GM12878 (cell line): ENCODE data around the gene FADS3. TPM values are rescaled to one million over a fixed set of nuclear protein-coding genes. Genes with fewer than 3 reads are reported as not detected.

Experiments
- ATAC-seq: fragments of 200-7000 bp; cut with Tn5 transposase; 3 replicates; pipeline ENCODE4 v1.9.1; 2020; ENCODE audit warnings: mild to moderate bottlenecking, moderate library complexity
- BruUV-seq: library from RNA; stranded (reverse); fragments of 400-500 nt; replicated peaks from 2 replicates; lab custom pipeline; 2021; lab: Mats Ljungman, UMichigan
- CTCF ChIA-PET: fragments of 300-600 bp; sonication (Branson Sonifier 250); formaldehyde crosslinking; extraction: SDS; loops from one replicate; lab custom pipeline; 2021; ENCODE audit warnings: inconsistent platforms; lab: Yijun Ruan, JAX
- POLR2A ChIA-PET: fragments of 350-600 bp; formaldehyde crosslinking; extraction: SDS; loops from one replicate; lab custom pipeline; 2021; ENCODE audit warnings: inconsistent platforms; lab: Charles Lee
- RAD21 ChIA-PET: fragments of 300-600 bp; sonication (Branson Sonifier 250); formaldehyde crosslinking; loops from one replicate; lab custom pipeline; 2023; ENCODE audit warnings: antibody characterized with exemption; ENCODE audit not compliant: unreplicated experiment; lab: Charles Lee
- SMC1A ChIA-PET: fragments of 300-600 bp; sonication (Branson Sonifier 250); formaldehyde crosslinking; loops from one replicate; lab custom pipeline; 2023; ENCODE audit not compliant: unreplicated experiment, uncharacterized antibody; lab: Charles Lee
- DNase-seq: peaks from one replicate; pipeline ENCODE4 v3.0.0-alpha.2; 2011; ENCODE audit warnings: low read depth, low spot score
- FAIRE-seq: peaks from 3 replicates; lab custom pipeline; 2011; peaks lifted over from hg19 to GRCh38; lab: Jason Lieb, UNC
- H2AFZ ChIP-seq: 2 replicates; pipeline ENCODE4 v1.6.0; 2011; ENCODE audit warnings: low read depth, low read length, control low read depth; ENCODE audit not compliant: control insufficient read depth
- H3K27ac ChIP-seq: 2 replicates; pipeline ENCODE4 v1.5.1; 2011; ENCODE audit warnings: control low read depth; ENCODE audit not compliant: control insufficient read depth, insufficient read depth
- H3K27me3 ChIP-seq, 2 experiments: replicated peaks in 1 of 2; 2 replicates each; pipeline versions ENCODE4 v1.6.0 to v1.6.1; 2011; ENCODE audit warnings: low read length in 1 of 2; ENCODE audit not compliant: control insufficient read depth in 2 of 2, insufficient read depth in 2 of 2
- H3K36me3 ChIP-seq, 2 experiments: 2 replicates each; pipeline ENCODE4 v1.5.1; 2011; ENCODE audit warnings: low read length in 1 of 2; ENCODE audit not compliant: control insufficient read depth in 2 of 2, insufficient read depth in 2 of 2
- H3K4me1 ChIP-seq: 2 replicates; pipeline ENCODE4 v1.6.1; 2011; ENCODE audit warnings: mild to moderate bottlenecking, low read length, moderate library complexity, mixed read lengths; ENCODE audit not compliant: control insufficient read depth, insufficient read depth
- H3K4me2 ChIP-seq: 2 replicates; pipeline ENCODE4 v1.6.0; 2011; ENCODE audit warnings: control low read depth; ENCODE audit not compliant: control insufficient read depth, insufficient read depth
- H3K4me3 ChIP-seq: fragments of 200-600 bp; sonication (generic); 2 replicates; pipeline ENCODE4 v1.5.1; 2016
- H3K79me2 ChIP-seq: 2 replicates; pipeline ENCODE4 v1.6.0; 2011; ENCODE audit warnings: low read length; ENCODE audit not compliant: control insufficient read depth, insufficient read depth
- H3K9ac ChIP-seq: 2 replicates; pipeline ENCODE4 v1.8.0; 2011; ENCODE audit warnings: low read length, control low read depth, mixed read lengths; ENCODE audit not compliant: control insufficient read depth, insufficient read depth
- H3K9me3 ChIP-seq: replicated peaks from 3 replicates; pipeline ENCODE4 v1.5.1; 2011; ENCODE audit warnings: mild to moderate bottlenecking, low read length; ENCODE audit not compliant: control insufficient read depth, insufficient read depth
- H4K20me1 ChIP-seq: 2 replicates; pipeline ENCODE4 v1.6.0; 2011; ENCODE audit not compliant: control insufficient read depth, insufficient read depth
- BMI1 ChIP-seq: fragments of 450-650 bp; IDR thresholded peaks from 2 replicates; pipeline ENCODE4 v1.6.1; 2016; ENCODE audit warnings: mild to moderate bottlenecking, moderate library complexity, borderline replicate concordance
- BRCA1 ChIP-seq: IDR thresholded peaks from 2 replicates; pipeline ENCODE4 v1.6.1; 2011; ENCODE audit warnings: low read depth, low read length, improper control_type of control experiment
- CEBPZ ChIP-seq: fragments of 150-350 bp; IDR thresholded peaks from 2 replicates; pipeline ENCODE4 v1.6.1; 2016; ENCODE audit warnings: low read depth, low read length
- CHD2 ChIP-seq: IDR thresholded peaks from 2 replicates; pipeline ENCODE4 v1.6.1; 2011; ENCODE audit warnings: low read depth, low read length, improper control_type of control experiment, borderline replicate concordance
- DPF2 ChIP-seq: fragments of 450-650 bp; IDR thresholded peaks from 2 replicates; pipeline ENCODE4 v1.6.1; 2017; ENCODE audit warnings: mild to moderate bottlenecking
- ETV6 ChIP-seq, 2 experiments: fragments of 450-650 bp in 1 of 2; IDR thresholded peaks in 1 of 2; conservative IDR thresholded peaks in 1 of 2; 2 replicates each; pipeline ENCODE4 v1.6.1; 2014; ENCODE audit warnings: antibody characterized with exemption in 1 of 2, borderline replicate concordance in 1 of 2, low read depth in 1 of 2, mild to moderate bottlenecking in 1 of 2, moderate library complexity in 1 of 2
- HDAC2 ChIP-seq: fragments of 200-600 bp; sonication (generic); IDR thresholded peaks from 2 replicates; pipeline ENCODE4 v1.6.1; 2017
- MXI1 ChIP-seq: fragments of 150-350 bp; IDR thresholded peaks from 2 replicates; pipeline ENCODE4 v1.6.1; 2011; ENCODE audit warnings: low read depth, mild to moderate bottlenecking, inconsistent platforms, low read length, improper control_type of control experiment
- RAD21 ChIP-seq: IDR thresholded peaks from 2 replicates; pipeline ENCODE4 v1.6.1; 2011; ENCODE audit warnings: mild to moderate bottlenecking, low read depth, low read length, moderate library complexity; ENCODE audit not compliant: insufficient read depth
- RAD51 ChIP-seq: fragments of 450-650 bp; IDR thresholded peaks from 2 replicates; pipeline ENCODE4 v1.6.1; 2016; ENCODE audit warnings: moderate library complexity, mild to moderate bottlenecking, inconsistent platforms
- RFX5 ChIP-seq: IDR thresholded peaks from 2 replicates; pipeline ENCODE4 v1.6.1; 2011; ENCODE audit warnings: low read depth, low read length, improper control_type of control experiment
- SMAD5 ChIP-seq: IDR thresholded peaks from 2 replicates; pipeline ENCODE4 v1.6.1; 2016; ENCODE audit warnings: antibody characterized with exemption, low read depth
- STAT1 ChIP-seq: fragments of 450-650 bp; conservative IDR thresholded peaks from 2 replicates; pipeline ENCODE4 v1.6.1; 2014; ENCODE audit warnings: antibody characterized with exemption, mild to moderate bottlenecking
- TCF3 ChIP-seq: IDR thresholded peaks from 2 replicates; pipeline ENCODE4 v1.6.1; 2012; ENCODE audit warnings: low read depth, mild to moderate bottlenecking, low read length, borderline replicate concordance; ENCODE audit not compliant: insufficient read depth
- WGBS: methylation state at CpG from one replicate; pipeline ENCODE4 v1.1.6; 2016; ENCODE audit warnings: low lambda C conversion rate; ENCODE audit not compliant: insufficient replicate concordance, insufficient coverage; ENCODE audit errors: missing lambda C conversion rate; 5-methylcytosine and 5-hydroxymethylcytosine counted together
- in situ Hi-C: fragments of 300-500 bp; cut with MboI; formaldehyde crosslinking; loops from 9 replicates; pipeline ENCODE4 v1.14.3; 2018; ENCODE audit warnings: mixed read lengths
- intact Hi-C: fragments of 100-400 bp; cut with micrococcal nuclease; formaldehyde crosslinking; loops from one replicate; pipeline ENCODE4 v1.14.2; 2022; ENCODE audit not compliant: unreplicated experiment
- polyA plus RNA-seq, 11 experiments: library from polyadenylated mRNA; depleted of rRNA in 4 of 11; unstranded in 6 of 11; stranded (reverse) in 5 of 11; fragments of >200 nt; fragmentation: Nextera tagmentation in 4 of 11; fragmentation: Illumina TruSeq in 1 of 11; extraction: Ambion mirVana in 4 of 11; extraction: Trizol in 1 of 11; gene quantifications; 1 replicate in 1 of 11; 2 replicates in 10 of 11; pipeline versions ENCODE4 v1.2.1 to v1.2.3, GENCODE V29; 2011 to 2016; ENCODE audit warnings: inconsistent platforms in 2 of 11, missing spikeins in 2 of 11, low read depth in 1 of 11
- total RNA-seq, 4 experiments: library from RNA; depleted of rRNA in 3 of 4; stranded (reverse); fragments of >200 nt in 3 of 4; fragmentation: Illumina TruSeq in 1 of 4; extraction: Trizol in 1 of 4; gene quantifications; 2 replicates each; pipeline versions ENCODE4 v1.2.1 to v1.2.3, GENCODE V29; 2013 to 2021

Gene FADS3
- total and polyA plus RNA-seq, 10 of the 15 experiments (the other 5 are each of a cell fraction or from before 2014, with no cell fraction given) = 0.23 to 8.1 (median 4.2) TPM

GRCh38 chr11:61911701-61912529 is 20.6 kb upstream of the FADS3 start:
- Histone ChIP-seq H3K36me3 (no peaks in the 10 kb centered on the region), H2AFZ (no peak overlapping the region), H3K9me3 (no peaks in the 10 kb centered on the region), H3K27ac (no peak overlapping the region), H3K4me3 (no peak overlapping the region), H4K20me1 (no peaks in the 10 kb centered on the region), H3K9ac (no peak overlapping the region), H3K27me3 (peaks cover 3 to 4% of the 10 kb centered on the region in 2 experiments; a peak in 3 of 4 replicates), H3K4me2 (no peak overlapping the region), H3K4me1 (no peaks in the 10 kb centered on the region), H3K79me2 (no peaks in the 10 kb centered on the region)
- no peak for DNase-seq
- 28% methylated on average over 17 of the region's 17 CpGs for WGBS
- intact Hi-C loops = no loop called here
- RAD21 ChIA-PET = no interaction called here
- no peak for FAIRE-seq
- TF ChIP-seq BMI1 (no peak), STAT1 (no peak), DPF2 (no peak), RAD21 (no peak), MXI1 (no peak), ETV6 (conservative IDR thresholded peaks at IDR 0.05 in 1 of 2, IDR thresholded peaks at IDR 0.05 in 1 of 2; ENCODE audit: borderline replicate concordance in 1 of 2, low read depth in 1 of 2) (no peak), CHD2 (no peak), RFX5 (no peak), HDAC2 (no peak), BRCA1 (no peak), RAD51 (no peak), CEBPZ (no peak), TCF3 (no peak), SMAD5 (no peak)
- POLR2A ChIA-PET = no interaction called here
- in situ Hi-C loops = no loop called here
- SMC1A ChIA-PET = no interaction called here
- CTCF ChIA-PET = interaction anchor here (1.9 kb wide), 1 partner anchor 170 kb away, joined by 12 read pairs; no protein-coding TSS in a partner anchor
- ATAC-seq = no peak
- BruUV-seq = no TSS peak
